HG02938 (cell line): Measurements from ENCODE around the gene GPX5.
"Not testable (repeated sequence)": the region's sequence is repeated elsewhere in the genome, so short reads cannot be mapped to it uniquely, and the experiment has no call there.

Source experiments
- ATAC-seq: cut with Tn5 transposase; IDR thresholded peaks from one replicate; pipeline ENCODE4 v1.9.1; 2021; ENCODE audit warnings: mild to moderate bottlenecking, moderate library complexity; ENCODE audit not compliant: unreplicated experiment

GPX5 gene

GRCh38 chr6:28511628-28512300 lies 13.9 kb upstream of the GPX5 start:
- ATAC-seq, result no peak

- ATAC-seq, result not testable (repeated sequence)
Measured at GRCh38 chr6:28512387-28512786, 13.3 kb upstream of the GPX5 start.

GRCh38 chr6:28515676-28516075 lies 10.0 kb upstream of the GPX5 start, which contains the start of gene GPX6:
Gene GPX6, minus strand, starts transcription at chr6:28515793. Its CDS starts 50 bp downstream, at chr6:28515743.
- no peak for ATAC-seq

GRCh38 chr6:28517964-28518363 lies 7.7 kb upstream of the GPX5 start:
- no peak for ATAC-seq

GRCh38 chr6:28522594-28523240 lies 3.0 kb upstream of the GPX5 start:
- no peak for ATAC-seq

- ATAC-seq, result no peak
Measured at GRCh38 chr6:28523241-28523622, 2.4 kb upstream of the GPX5 start.

GRCh38 chr6:28530777-28531176 lies 5.1 kb downstream of the GPX5 start:
- no peak for ATAC-seq

- ATAC-seq, result no peak
Measured at GRCh38 chr6:28531479-28532128, 5.9 kb downstream of the GPX5 start.

- no peak for ATAC-seq
Measured at GRCh38 chr6:28534306-28534705, 8.6 kb downstream of the GPX5 start.

- ATAC-seq, result no peak
Measured at GRCh38 chr6:28534875-28535274, 9.2 kb downstream of the GPX5 start.

- ATAC-seq, result no peak
Measured at GRCh38 chr6:28537065-28537464, 11.4 kb downstream of the GPX5 start.

- no peak for ATAC-seq
Measured at GRCh38 chr6:28537509-28538140, 11.9 kb downstream of the GPX5 start.

GRCh38 chr6:28541996-28542395 lies 16.3 kb downstream of the GPX5 start:
- ATAC-seq, result no peak

- ATAC-seq, result peak; percentile 48
Measured at GRCh38 chr6:28542440-28543296, 17.0 kb downstream of the GPX5 start.

GRCh38 chr6:28543651-28544610 lies 18.2 kb downstream of the GPX5 start:
- no peak for ATAC-seq

GRCh38 chr6:28545955-28546354 lies 20.3 kb downstream of the GPX5 start:
- no peak for ATAC-seq

GRCh38 chr6:28547003-28547402 lies 21.3 kb downstream of the GPX5 start:
- not testable (repeated sequence) for ATAC-seq

GRCh38 chr6:28551891-28552666 lies 26.4 kb downstream of the GPX5 start:
- ATAC-seq, result no peak
